Uterus (tissue), 2 donors: ENCODE data around the gene NCOA1.

Experiments
- POLR2A ChIP-seq, 2 donors: fragments of 450-650 bp; IDR thresholded peaks; one replicate each; pipeline ENCODE4 v1.6.1; 2016; ENCODE audit warnings: antibody characterized with exemption in 2 of 2, mild to moderate bottlenecking in 1 of 2, moderate library complexity in 1 of 2
- TF ChIP-seq, protein P1 (sequence below), 4 experiments: fragments of 200-600 bp in 2 of 4; fragments of 450-650 bp in 2 of 4; sonication (generic) in 2 of 4; IDR thresholded peaks; one replicate each; pipeline ENCODE4 v1.5.1; 2016 to 2019; ENCODE audit warnings: antibody characterized with exemption in 4 of 4, mild to moderate bottlenecking in 2 of 4, moderate library complexity in 1 of 4

DNA sequence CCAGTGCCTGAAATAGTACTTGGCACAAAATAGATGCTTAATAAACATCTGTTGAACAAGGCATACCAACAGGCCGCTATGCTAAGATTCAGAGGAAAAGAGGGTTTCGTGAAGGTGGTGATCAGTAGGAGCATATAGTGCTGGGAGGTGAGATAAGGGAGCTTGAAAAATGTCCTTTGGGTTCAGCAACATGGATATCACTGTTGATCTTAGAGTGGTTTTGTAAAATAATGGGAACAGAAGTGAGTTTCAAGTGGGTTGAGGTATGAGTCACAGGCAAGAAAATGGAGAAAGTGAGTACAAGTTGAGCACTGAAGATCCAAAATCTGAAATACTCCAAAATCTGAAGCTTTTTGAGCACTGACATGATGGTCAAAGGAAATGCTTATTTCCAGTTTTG, 306.6 kb downstream of the NCOA1 start:
- TF ChIP-seq, protein P1, sequence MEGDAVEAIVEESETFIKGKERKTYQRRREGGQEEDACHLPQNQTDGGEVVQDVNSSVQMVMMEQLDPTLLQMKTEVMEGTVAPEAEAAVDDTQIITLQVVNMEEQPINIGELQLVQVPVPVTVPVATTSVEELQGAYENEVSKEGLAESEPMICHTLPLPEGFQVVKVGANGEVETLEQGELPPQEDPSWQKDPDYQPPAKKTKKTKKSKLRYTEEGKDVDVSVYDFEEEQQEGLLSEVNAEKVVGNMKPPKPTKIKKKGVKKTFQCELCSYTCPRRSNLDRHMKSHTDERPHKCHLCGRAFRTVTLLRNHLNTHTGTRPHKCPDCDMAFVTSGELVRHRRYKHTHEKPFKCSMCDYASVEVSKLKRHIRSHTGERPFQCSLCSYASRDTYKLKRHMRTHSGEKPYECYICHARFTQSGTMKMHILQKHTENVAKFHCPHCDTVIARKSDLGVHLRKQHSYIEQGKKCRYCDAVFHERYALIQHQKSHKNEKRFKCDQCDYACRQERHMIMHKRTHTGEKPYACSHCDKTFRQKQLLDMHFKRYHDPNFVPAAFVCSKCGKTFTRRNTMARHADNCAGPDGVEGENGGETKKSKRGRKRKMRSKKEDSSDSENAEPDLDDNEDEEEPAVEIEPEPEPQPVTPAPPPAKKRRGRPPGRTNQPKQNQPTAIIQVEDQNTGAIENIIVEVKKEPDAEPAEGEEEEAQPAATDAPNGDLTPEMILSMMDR (IDR thresholded peaks at IDR 0.05) = no peak
- TF ChIP-seq POLR2A (IDR thresholded peaks at IDR 0.05) = no peak
